HUES64 (cell line): Measurements from ENCODE around the gene TTC32.
"Not testable (repeated sequence)": the region's sequence is repeated elsewhere in the genome, so short reads cannot be mapped to it uniquely, and the experiment has no call there.

Experiments
- H3K27ac ChIP-seq: 2 replicates; pipeline ENCODE4 v1.7.0; 2013; ENCODE audit warnings: low read depth, low read length, inconsistent platforms
- H3K27me3 ChIP-seq: 2 replicates; pipeline ENCODE4 v1.6.1; 2013; ENCODE audit warnings: mild to moderate bottlenecking, low read length; ENCODE audit not compliant: insufficient read depth
- H3K36me3 ChIP-seq: 2 replicates; pipeline ENCODE4 v1.6.1; 2013; ENCODE audit warnings: mild to moderate bottlenecking, low read length; ENCODE audit not compliant: insufficient read depth
- H3K4me1 ChIP-seq: 2 replicates; pipeline ENCODE4 v1.6.1; 2013; ENCODE audit warnings: mild to moderate bottlenecking, low read length, moderate library complexity; ENCODE audit not compliant: insufficient read depth
- H3K4me3 ChIP-seq: 2 replicates; pipeline ENCODE4 v1.5.1; 2013; ENCODE audit warnings: mild to moderate bottlenecking, low read length, moderate library complexity
- H3K9ac ChIP-seq: 2 replicates; pipeline ENCODE4 v1.6.1; 2013; ENCODE audit warnings: mild to moderate bottlenecking, low read depth, low read length
- H3K9me3 ChIP-seq: 2 replicates; pipeline ENCODE4 v1.6.1; 2013; ENCODE audit warnings: low read depth, low read length; ENCODE audit not compliant: insufficient read depth
- WGBS: fragments of 150-250, 120-280 bp; methylation state at CpG from one replicate; pipeline ENCODE4 v1.1.7; 2013; ENCODE audit warnings: missing lambda C conversion rate; 5-methylcytosine and 5-hydroxymethylcytosine counted together

The TTC32 gene

GRCh38 chr2:19927816-19928215, 26.0 kb upstream of the TTC32 start:
- not testable (repeated sequence) for H3K27me3 ChIP-seq, H3K9ac ChIP-seq, H3K4me3 ChIP-seq, H3K27ac ChIP-seq, H3K4me1 ChIP-seq
- WGBS: 95% methylated on average over 1 of the region's 1 CpG
- peaks cover 62% of the 10 kb centered on the region for H3K36me3 ChIP-seq
- H3K9me3 ChIP-seq: peaks cover 24% of the 10 kb centered on the region

GRCh38 chr2:19924526-19924925, 22.7 kb upstream of the TTC32 start:
- H3K27ac ChIP-seq, H3K4me1 ChIP-seq, H3K9ac ChIP-seq, H3K4me3 ChIP-seq, H3K27me3 ChIP-seq: not testable (repeated sequence)
- H3K36me3 ChIP-seq: peaks cover 29% of the 10 kb centered on the region
- 89% methylated on average over 4 of the region's 4 CpGs for WGBS
- peaks cover 18% of the 10 kb centered on the region for H3K9me3 ChIP-seq

GRCh38 chr2:19922188-19922587, 20.4 kb upstream of the TTC32 start:
- not testable (repeated sequence) for H3K4me3 ChIP-seq, H3K4me1 ChIP-seq, H3K27ac ChIP-seq, H3K9ac ChIP-seq, H3K27me3 ChIP-seq, H3K9me3 ChIP-seq, H3K36me3 ChIP-seq
- 82% methylated on average over 3 of the region's 3 CpGs for WGBS

GRCh38 chr2:19916385-19916950, 14.7 kb upstream of the TTC32 start:
- Histone ChIP-seq H3K9ac (no peak overlapping the region), H3K27ac (no peak overlapping the region), H3K27me3 (no peaks in the 10 kb centered on the region), H3K36me3 (peaks cover 23% of the 10 kb centered on the region), H3K4me1 (0 out of 2 replicates have a peak, but pooled peaks cover 2% of the 10 kb centered on the region), H3K9me3 (no peaks in the 10 kb centered on the region), H3K4me3 (no peak overlapping the region)
- WGBS: 67% methylated on average over 6 of the region's 6 CpGs

- no peak overlapping the region for H3K27ac ChIP-seq
- H3K27me3 ChIP-seq: no peaks in the 10 kb centered on the region
- H3K9ac ChIP-seq: no peak overlapping the region
- no peak overlapping the region for H3K4me3 ChIP-seq
- WGBS: 92% methylated on average over 1 of the region's 1 CpG
- H3K9me3 ChIP-seq: no peaks in the 10 kb centered on the region
- H3K36me3 ChIP-seq: peaks cover 27% of the 10 kb centered on the region
- H3K4me1 ChIP-seq: 0 out of 2 replicates have a peak, but pooled peaks cover 2% of the 10 kb centered on the region
Observed at GRCh38 chr2:19914266-19914975, 12.6 kb upstream of the TTC32 start.

- Histone ChIP-seq H3K27ac (no peak overlapping the region), H3K4me1 (0 out of 2 replicates have a peak, but pooled peaks cover 2% of the 10 kb centered on the region), H3K36me3 (peaks cover 27% of the 10 kb centered on the region), H3K9ac (no peak overlapping the region), H3K27me3 (no peaks in the 10 kb centered on the region), H3K9me3 (no peaks in the 10 kb centered on the region), H3K4me3 (no peak overlapping the region)
- WGBS: 94% methylated on average over 9 of the region's 9 CpGs
Observed at GRCh38 chr2:19911808-19912509, 10.2 kb upstream of the TTC32 start.

GRCh38 chr2:19902216-19902740, 495 bp upstream of the TTC32 start:
- Histone ChIP-seq H3K9me3 (no peaks in the 10 kb centered on the region), H3K9ac (peak overlapping the region; percentile 97), H3K27me3 (no peaks in the 10 kb centered on the region), H3K36me3 (no peaks in the 10 kb centered on the region), H3K4me3 (peak overlapping the region; percentile 90), H3K27ac (peak overlapping the region; percentile 87), H3K4me1 (peaks cover 17% of the 10 kb centered on the region)
- WGBS: 10% methylated on average over 17 of the region's 21 CpGs

GRCh38 chr2:19900931-19901441, 797 bp downstream of the TTC32 start:
- Histone ChIP-seq H3K9me3 (no peaks in the 10 kb centered on the region), H3K27me3 (no peaks in the 10 kb centered on the region), H3K4me1 (peaks cover 17% of the 10 kb centered on the region), H3K36me3 (no peaks in the 10 kb centered on the region), H3K9ac (peak overlapping the region; percentile 97), H3K27ac (peak overlapping the region; percentile 87), H3K4me3 (peak overlapping the region; percentile 90)
- 3% methylated on average over 26 of the region's 26 CpGs for WGBS

- no peak overlapping the region for H3K27ac ChIP-seq
- WGBS: 53% methylated on average over 11 of the region's 11 CpGs
- peak overlapping the region; percentile 90 for H3K4me3 ChIP-seq
- H3K9ac ChIP-seq: peak overlapping the region; percentile 97
- H3K9me3 ChIP-seq: no peaks in the 10 kb centered on the region
- no peaks in the 10 kb centered on the region for H3K36me3 ChIP-seq
- H3K27me3 ChIP-seq: no peaks in the 10 kb centered on the region
- peaks cover 17% of the 10 kb centered on the region for H3K4me1 ChIP-seq
Observed at GRCh38 chr2:19899985-19900930, 1.5 kb downstream of the TTC32 start.

- Histone ChIP-seq H3K4me3 (no peak overlapping the region), H3K9ac (no peak overlapping the region), H3K27ac (no peak overlapping the region)
Observed at GRCh38 chr2:19898592-19899329, 3.0 kb downstream of the TTC32 start.

More at GRCh38 chr2:19898592-19899329, 3.0 kb downstream of the TTC32 start:
- H3K9me3 ChIP-seq: no peaks in the 10 kb centered on the region
- no peaks in the 10 kb centered on the region for H3K36me3 ChIP-seq
- whole genome bisulfite sequencing: 93% methylated on average over 7 of the region's 7 CpGs
- H3K27me3 ChIP-seq: no peaks in the 10 kb centered on the region
- peaks cover 17% of the 10 kb centered on the region for H3K4me1 ChIP-seq
